HepG2 (cell line): ENCODE measurements around the gene ANKRD6. TPM values are rescaled to one million over a fixed set of nuclear protein-coding genes. Genes with fewer than 3 reads are reported as not detected.

Experiments used
- ATAC-seq: fragments of 200-7000 bp; cut with Tn5 transposase; 3 replicates; pipeline ENCODE4 v1.9.1; 2020; ENCODE audit warnings: mild to moderate bottlenecking, moderate library complexity
- BruUV-seq: library from RNA; stranded (reverse); fragments of 400-500 nt; replicated peaks from 2 replicates; lab custom pipeline; 2021; lab: Mats Ljungman, UMichigan
- CTCF ChIA-PET: fragments of 300-600 bp; formaldehyde crosslinking; extraction: SDS; loops from one replicate; lab custom pipeline; 2021; ENCODE audit warnings: low total read pairs, inconsistent platforms, low intra/inter-chr PET ratio; lab: Yijun Ruan, JAX
- POLR2A ChIA-PET: fragments of 350-600 bp; sonication (Branson Sonifier 250); formaldehyde crosslinking; loops from one replicate; lab custom pipeline; 2020; ENCODE audit warnings: antibody characterized with exemption, inconsistent platforms; lab: Yijun Ruan, JAX
- DNase-seq: peaks from one replicate; pipeline ENCODE4 v3.0.0-alpha.2; 2015; ENCODE audit warnings: low spot score
- FAIRE-seq: peaks from 3 replicates; lab custom pipeline; 2011; peaks lifted over from hg19 to GRCh38; lab: Jason Lieb, UNC
- H2AFZ ChIP-seq: one replicate; pipeline ENCODE4 v1.6.1; 2011; ENCODE audit warnings: low read length, inconsistent platforms
- H3K27ac ChIP-seq: fragments of 300-600 bp; 3 replicates; pipeline ENCODE4 v1.8.0; 2011; ENCODE audit warnings: mixed run types, mild to moderate bottlenecking, mixed read lengths, low read length, inconsistent platforms; ENCODE audit not compliant: insufficient read depth; ENCODE audit errors: extremely low read length
- H3K27me3 ChIP-seq, 2 experiments: fragments of 200-600 bp in 1 of 2; 2 replicates in 1 of 2; 3 replicates in 1 of 2; pipeline versions ENCODE4 v1.6.0 to v1.8.0; 2011; ENCODE audit warnings: low read length in 2 of 2, mild to moderate bottlenecking in 2 of 2, moderate library complexity in 2 of 2, inconsistent platforms in 1 of 2; ENCODE audit not compliant: insufficient read depth in 2 of 2, control insufficient read depth in 1 of 2
- H3K36me3 ChIP-seq, 2 experiments: fragments of 200-600 bp in 1 of 2; replicated peaks in 1 of 2; 2 replicates in 1 of 2; 3 replicates in 1 of 2; pipeline versions ENCODE4 v1.5.1 to v1.8.0; 2011; ENCODE audit warnings: low read length in 2 of 2, inconsistent platforms in 1 of 2; ENCODE audit not compliant: insufficient read depth in 2 of 2, control insufficient read depth in 1 of 2
- H3K4me1 ChIP-seq: 2 replicates; pipeline ENCODE4 v1.5.1; 2012; ENCODE audit warnings: low read length, inconsistent platforms; ENCODE audit not compliant: insufficient read depth
- H3K4me2 ChIP-seq: 2 replicates; pipeline ENCODE4 v1.6.0; 2011; ENCODE audit warnings: low read depth, low read length, inconsistent platforms
- H3K4me3 ChIP-seq, 3 experiments: fragments of 200-600 bp in 1 of 3; sonication (generic), shearing (Covaris generic) in 1 of 3; replicated peaks in 1 of 3; 2 replicates each; pipeline ENCODE4 v1.5.1; 2011 to 2016; ENCODE audit warnings: low read length in 3 of 3, inconsistent platforms in 2 of 3, low read depth in 2 of 3, mild to moderate bottlenecking in 2 of 3, control low read depth in 1 of 3, mixed read lengths in 1 of 3; ENCODE audit not compliant: insufficient read depth in 1 of 3
- H3K79me2 ChIP-seq: one replicate; pipeline ENCODE4 v1.6.1; 2011; ENCODE audit warnings: low read length, inconsistent platforms; ENCODE audit not compliant: insufficient read depth
- H3K9ac ChIP-seq: 2 replicates; pipeline ENCODE4 v1.6.0; 2011; ENCODE audit warnings: mild to moderate bottlenecking, low read depth, low read length, inconsistent platforms; ENCODE audit not compliant: insufficient read depth
- H3K9me3 ChIP-seq: 2 replicates; pipeline ENCODE4 v1.5.1; 2012; ENCODE audit warnings: mild to moderate bottlenecking, low read length
- H4K20me1 ChIP-seq: 2 replicates; pipeline ENCODE4 v1.6.0; 2011; ENCODE audit warnings: inconsistent platforms, mild to moderate bottlenecking, low read length, moderate library complexity; ENCODE audit not compliant: insufficient read depth
- AHR ChIP-seq: IDR thresholded peaks from 2 replicates; pipeline ENCODE4 v1.6.1; 2018; ENCODE audit warnings: missing genetic modification reagents, missing compliant biosample characterization
- ATF1 ChIP-seq: IDR thresholded peaks from 2 replicates; pipeline ENCODE4 v1.6.1; 2016; ENCODE audit warnings: mild to moderate bottlenecking, control low read depth
- DBP ChIP-seq: sonication (generic); formaldehyde crosslinking; IDR thresholded peaks from 2 replicates; pipeline ENCODE4 v1.4.0; 2020; ENCODE audit warnings: missing genetic modification reagents; ENCODE audit errors: not compliant biosample characterization
- FOXK1 ChIP-seq: sonication (generic); formaldehyde crosslinking; IDR thresholded peaks from 2 replicates; pipeline ENCODE4 v1.4.0; 2020; ENCODE audit warnings: low read depth, missing genetic modification reagents, borderline replicate concordance
- GFI1 ChIP-seq: sonication (generic); formaldehyde crosslinking; IDR thresholded peaks from 2 replicates; pipeline ENCODE4 v1.5.0; 2020; ENCODE audit warnings: missing genetic modification reagents, mild to moderate bottlenecking, borderline replicate concordance
- HDAC1 ChIP-seq: sonication (generic); formaldehyde crosslinking; IDR thresholded peaks from 2 replicates; pipeline ENCODE4 v1.5.1; 2020; ENCODE audit warnings: mild to moderate bottlenecking, missing genetic modification reagents
- HMG20A ChIP-seq: IDR thresholded peaks from 2 replicates; pipeline ENCODE4 v1.6.1; 2016; ENCODE audit warnings: borderline replicate concordance
- KDM5A ChIP-seq: fragments of 200-600 bp; sonication (generic); IDR thresholded peaks from 2 replicates; pipeline ENCODE4 v1.7.0; 2018; ENCODE audit warnings: antibody characterized with exemption, mild to moderate bottlenecking, low read length, borderline replicate concordance
- MIXL1 ChIP-seq: IDR thresholded peaks from 2 replicates; pipeline ENCODE4 v1.6.1; 2016
- PCBP1 ChIP-seq: fragments of 200-400 bp; formaldehyde crosslinking; IDR thresholded peaks from 2 replicates; pipeline ENCODE4 v1.6.1; 2017; ENCODE audit warnings: mild to moderate bottlenecking, low read depth, low read length, borderline replicate concordance
- SIX4 ChIP-seq: sonication (generic); formaldehyde crosslinking; IDR thresholded peaks from 2 replicates; pipeline ENCODE4 v1.4.0; 2020; ENCODE audit warnings: missing genetic modification reagents
- TFAP4 ChIP-seq: sonication (generic); IDR thresholded peaks from 2 replicates; pipeline ENCODE4 v1.6.1; 2016; ENCODE audit warnings: low read depth, borderline replicate concordance
- THAP8 ChIP-seq: sonication (generic); formaldehyde crosslinking; IDR thresholded peaks from 2 replicates; pipeline ENCODE4 v1.5.1; 2020; ENCODE audit warnings: missing genetic modification reagents, mild to moderate bottlenecking, borderline replicate concordance
- ZGPAT ChIP-seq: IDR thresholded peaks from 2 replicates; pipeline ENCODE4 v1.6.1; 2016; ENCODE audit warnings: mild to moderate bottlenecking
- ZNF101 ChIP-seq: sonication (generic); formaldehyde crosslinking; IDR thresholded peaks from 2 replicates; pipeline ENCODE4 v1.4.0; 2020; ENCODE audit warnings: mild to moderate bottlenecking, low read depth, missing genetic modification reagents, borderline replicate concordance
- ZNF124 ChIP-seq: sonication (generic); formaldehyde crosslinking; IDR thresholded peaks from 2 replicates; pipeline ENCODE4 v1.4.0; 2020; ENCODE audit warnings: missing genetic modification reagents
- ZNF224 ChIP-seq: sonication (generic); formaldehyde crosslinking; IDR thresholded peaks from 2 replicates; pipeline ENCODE4 v1.5.0; 2020; ENCODE audit warnings: mild to moderate bottlenecking, missing genetic modification reagents
- ZNF530 ChIP-seq: sonication (generic); formaldehyde crosslinking; IDR thresholded peaks from 2 replicates; pipeline ENCODE4 v1.5.0; 2020; ENCODE audit warnings: low read depth, mild to moderate bottlenecking, missing genetic modification reagents
- ZNF607 ChIP-seq: sonication (generic); formaldehyde crosslinking; IDR thresholded peaks from 2 replicates; pipeline ENCODE4 v1.5.1; 2020; ENCODE audit warnings: missing genetic modification reagents, mild to moderate bottlenecking, borderline replicate concordance
- ZNF839 ChIP-seq: sonication (generic); formaldehyde crosslinking; IDR thresholded peaks from 2 replicates; pipeline ENCODE4 v1.4.0; 2020; ENCODE audit warnings: missing genetic modification reagents, mild to moderate bottlenecking, borderline replicate concordance
- WGBS: methylation state at CpG from one replicate; pipeline ENCODE4 v1.1.6; 2017; ENCODE audit warnings: low lambda C conversion rate; 5-methylcytosine and 5-hydroxymethylcytosine counted together
- in situ Hi-C: cut with HindIII; loops from 2 replicates; pipeline ENCODE4 v1.10.0; 2017; ENCODE audit warnings: low pct_unique_long_range_greater_than_20kb; ENCODE audit not compliant: extremely low pct_ligation_motif_present
- intact Hi-C: fragments of 100-400 bp; cut with micrococcal nuclease; formaldehyde crosslinking; loops from one replicate; pipeline ENCODE4 v1.10.0; 2022; ENCODE audit not compliant: unreplicated experiment
- polyA plus RNA-seq, 8 experiments: library from polyadenylated mRNA; depleted of rRNA in 3 of 8; stranded (reverse) in 7 of 8; unstranded in 1 of 8; fragments of >200 nt; fragmentation: Illumina TruSeq in 4 of 8; extraction: Trizol in 4 of 8; gene quantifications; 2 replicates each; pipeline versions ENCODE4 v1.2.1 to v1.2.3, GENCODE V29; 2011 to 2016; ENCODE audit warnings: low read depth in 4 of 8, missing spikeins in 1 of 8, mixed read lengths in 1 of 8; ENCODE audit not compliant: insufficient read depth in 1 of 8
- total RNA-seq, 5 experiments: library from RNA; depleted of rRNA; stranded (reverse); fragments of >200 nt; fragmentation: Illumina TruSeq; extraction: Trizol; gene quantifications; 2 replicates each; pipeline ENCODE4 v1.2.3, GENCODE V29; 2016; ENCODE audit warnings: low read depth in 1 of 5

Gene ANKRD6
- total and polyA plus RNA-seq, 2 of the 13 experiments (the other 11 are each of a cell fraction or from before 2014, with no cell fraction given): 0.18 to 0.36 TPM

GRCh38 chr6:89660981-89661380 is 228.0 kb downstream of the ANKRD6 start:
- 96% methylated on average over 4 of the region's 4 CpGs for WGBS
- no peaks in the 10 kb centered on the region for H4K20me1 ChIP-seq
- DNase-seq: no peak
- no peaks in the 10 kb centered on the region for H3K9me3 ChIP-seq
- H3K4me3 ChIP-seq: no peak overlapping the region
- H3K27ac ChIP-seq: no peak overlapping the region
- BruUV-seq: no TSS peak
- H3K36me3 ChIP-seq: peaks cover 24 to 79% of the 10 kb centered on the region in 2 experiments
- ChIA-PET POLR2A (no interaction called here), CTCF (no interaction called here)
- FAIRE-seq: no peak
- H3K79me2 ChIP-seq: no peaks in the 10 kb centered on the region
- no peak overlapping the region for H3K4me2 ChIP-seq
- H3K9ac ChIP-seq: no peak overlapping the region
- no peaks in the 10 kb centered on the region for H3K4me1 ChIP-seq
- intact Hi-C loops: no loop called here
- in situ Hi-C loops: no loop called here
- H2AFZ ChIP-seq: no peak overlapping the region
- ATAC-seq: no peak
- no peaks in the 10 kb centered on the region for H3K27me3 ChIP-seq
- no peak for TF ChIP-seq DBP (CRISPR knock-in tag)
- TF ChIP-seq ZNF607 (CRISPR knock-in tag): no peak
- no peak for TF ChIP-seq THAP8 (CRISPR knock-in tag)
- no peak for TF ChIP-seq HDAC1
- TF ChIP-seq HMG20A (CRISPR knock-in tag): no peak
- no peak for TF ChIP-seq ZGPAT (CRISPR knock-in tag)
- TF ChIP-seq FOXK1 (CRISPR knock-in tag): no peak
- no peak for TF ChIP-seq ZNF124
- TF ChIP-seq TFAP4: no peak
- no peak for TF ChIP-seq GFI1 (CRISPR knock-in tag)
- no peak for TF ChIP-seq ZNF839 (CRISPR knock-in tag)
- no peak for TF ChIP-seq MIXL1
- TF ChIP-seq ZNF530 (CRISPR knock-in tag): no peak
- no peak for TF ChIP-seq ZNF101 (CRISPR knock-in tag)
- TF ChIP-seq ATF1: no peak
- TF ChIP-seq AHR (CRISPR knock-in tag): no peak
- no peak for TF ChIP-seq SIX4 (CRISPR knock-in tag)
- TF ChIP-seq KDM5A: no peak
- no peak for TF ChIP-seq PCBP1
- no peak for TF ChIP-seq ZNF224
